NB4 (cell line): ENCODE data around the gene CCL19.
"Not testable (repeated sequence)": the region's sequence is repeated elsewhere in the genome, so short reads cannot be mapped to it uniquely, and the experiment has no call there.

ENCODE experiments used
- MAX ChIP-seq: IDR thresholded peaks from 2 replicates; pipeline ENCODE4 v1.6.1; 2011; ENCODE audit warnings: low read depth, low read length
- POLR2A ChIP-seq: IDR thresholded peaks from 2 replicates; pipeline ENCODE4 v1.6.1; 2011; ENCODE audit warnings: mild to moderate bottlenecking; ENCODE audit not compliant: insufficient read length; ENCODE audit errors: extremely low read depth
- TF ChIP-seq, protein P1 (sequence below): IDR thresholded peaks from one replicate; pipeline ENCODE4 v1.5.1; 2012; ENCODE audit warnings: low read depth, low read length

- TF ChIP-seq, protein P1, sequence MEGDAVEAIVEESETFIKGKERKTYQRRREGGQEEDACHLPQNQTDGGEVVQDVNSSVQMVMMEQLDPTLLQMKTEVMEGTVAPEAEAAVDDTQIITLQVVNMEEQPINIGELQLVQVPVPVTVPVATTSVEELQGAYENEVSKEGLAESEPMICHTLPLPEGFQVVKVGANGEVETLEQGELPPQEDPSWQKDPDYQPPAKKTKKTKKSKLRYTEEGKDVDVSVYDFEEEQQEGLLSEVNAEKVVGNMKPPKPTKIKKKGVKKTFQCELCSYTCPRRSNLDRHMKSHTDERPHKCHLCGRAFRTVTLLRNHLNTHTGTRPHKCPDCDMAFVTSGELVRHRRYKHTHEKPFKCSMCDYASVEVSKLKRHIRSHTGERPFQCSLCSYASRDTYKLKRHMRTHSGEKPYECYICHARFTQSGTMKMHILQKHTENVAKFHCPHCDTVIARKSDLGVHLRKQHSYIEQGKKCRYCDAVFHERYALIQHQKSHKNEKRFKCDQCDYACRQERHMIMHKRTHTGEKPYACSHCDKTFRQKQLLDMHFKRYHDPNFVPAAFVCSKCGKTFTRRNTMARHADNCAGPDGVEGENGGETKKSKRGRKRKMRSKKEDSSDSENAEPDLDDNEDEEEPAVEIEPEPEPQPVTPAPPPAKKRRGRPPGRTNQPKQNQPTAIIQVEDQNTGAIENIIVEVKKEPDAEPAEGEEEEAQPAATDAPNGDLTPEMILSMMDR, result not testable (repeated sequence)
- not testable (repeated sequence) for TF ChIP-seq POLR2A, MAX
Observed at GRCh38 chr9:34719769-34720025, 28.6 kb upstream of the CCL19 start.
